ENCODE measurements around the gene MYO1E. TPM values are rescaled to one million over a fixed set of nuclear protein-coding genes. Genes with fewer than 3 reads are reported as not detected.

The MYO1E gene
- total RNA-seq, 1 donor from 2014 or later = 190 TPM

DNA sequence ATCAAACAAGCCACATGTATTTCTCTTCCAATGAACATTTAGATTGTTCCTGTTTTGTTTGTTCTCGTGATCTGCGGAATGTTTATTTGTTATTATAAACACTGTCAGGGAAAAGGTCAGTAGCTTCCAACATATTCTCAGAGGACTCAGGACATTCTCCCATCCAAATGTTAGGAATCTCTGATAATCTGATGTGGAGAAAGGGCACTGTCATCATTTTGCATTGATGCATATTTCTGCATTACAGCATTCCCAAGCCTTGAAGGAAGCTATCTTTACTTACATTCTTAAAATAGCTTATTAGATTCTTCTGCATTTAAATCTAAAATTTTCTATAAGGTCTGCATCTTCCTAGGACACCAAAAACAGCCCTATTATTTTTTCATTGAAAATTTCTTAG, 10.3 kb downstream of the MYO1E start:
- Histone ChIP-seq H3K4me3 (ENCODE audit: low read depth, low read length) (no peak overlapping the region), H3K27me3 (ENCODE audit: control insufficient read depth, insufficient read depth, low read length) (no peaks in the 10 kb centered on the region), H3K36me3 (ENCODE audit: control insufficient read depth, insufficient read depth, low read length) (no peaks in the 10 kb centered on the region)
- DNase-seq (ENCODE audit: low read depth) = no peak
- no peak for TF ChIP-seq CTCF (IDR thresholded peaks at IDR 0.05; ENCODE audit: insufficient read depth, low read length, poor library complexity, severe bottlenecking)

- Histone ChIP-seq H3K27me3 (ENCODE audit: control insufficient read depth, insufficient read depth, low read length) (no peaks in the 10 kb centered on the region), H3K4me3 (ENCODE audit: low read depth, low read length) (no peak overlapping the region), H3K36me3 (ENCODE audit: control insufficient read depth, insufficient read depth, low read length) (no peaks in the 10 kb centered on the region)
- DNase-seq (ENCODE audit: low read depth) = no peak
- no peak for TF ChIP-seq CTCF (IDR thresholded peaks at IDR 0.05; ENCODE audit: insufficient read depth, low read length, poor library complexity, severe bottlenecking)
Observed at GRCh38 chr15:59360896-59361295, 11.8 kb downstream of the MYO1E start.

DNA sequence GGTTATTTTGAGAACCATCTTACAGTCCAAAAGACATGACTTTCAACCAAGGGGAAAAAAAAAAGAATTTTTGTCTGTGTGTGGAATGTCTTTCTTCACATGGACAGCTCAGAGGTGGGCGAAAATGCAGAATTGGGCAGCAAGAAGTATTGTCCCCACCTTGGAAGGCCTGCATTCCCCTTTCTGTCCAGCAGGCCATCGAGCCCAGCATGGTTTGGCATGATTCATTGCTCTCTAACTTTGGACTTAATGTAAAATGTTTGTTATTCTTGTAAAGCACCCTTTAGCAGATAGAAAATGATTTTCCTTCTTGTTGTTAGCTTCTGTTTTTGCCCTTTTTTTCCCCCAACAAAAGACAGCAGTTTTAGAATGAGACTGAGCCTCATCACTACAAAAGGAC, 12.4 kb downstream of the MYO1E start:
- H3K4me3 ChIP-seq (ENCODE audit: low read depth, low read length) = no peak overlapping the region
- no peaks in the 10 kb centered on the region for H3K27me3 ChIP-seq (ENCODE audit: control insufficient read depth, insufficient read depth, low read length)
- TF ChIP-seq CTCF (IDR thresholded peaks at IDR 0.05; ENCODE audit: insufficient read depth, low read length, poor library complexity, severe bottlenecking) = peak; percentile 28
- no peaks in the 10 kb centered on the region for H3K36me3 ChIP-seq (ENCODE audit: control insufficient read depth, insufficient read depth, low read length)
- DNase-seq (ENCODE audit: low read depth) = no peak

- TF ChIP-seq CTCF (IDR thresholded peaks at IDR 0.05; ENCODE audit: insufficient read depth, low read length, poor library complexity, severe bottlenecking) = no peak
- H3K36me3 ChIP-seq (ENCODE audit: control insufficient read depth, insufficient read depth, low read length) = no peaks in the 10 kb centered on the region
- H3K4me3 ChIP-seq (ENCODE audit: low read depth, low read length) = no peak overlapping the region
- DNase-seq (ENCODE audit: low read depth) = no peak
- H3K27me3 ChIP-seq (ENCODE audit: control insufficient read depth, insufficient read depth, low read length) = no peaks in the 10 kb centered on the region
Observed at GRCh38 chr15:59355730-59356129, 16.9 kb downstream of the MYO1E start.

DNA sequence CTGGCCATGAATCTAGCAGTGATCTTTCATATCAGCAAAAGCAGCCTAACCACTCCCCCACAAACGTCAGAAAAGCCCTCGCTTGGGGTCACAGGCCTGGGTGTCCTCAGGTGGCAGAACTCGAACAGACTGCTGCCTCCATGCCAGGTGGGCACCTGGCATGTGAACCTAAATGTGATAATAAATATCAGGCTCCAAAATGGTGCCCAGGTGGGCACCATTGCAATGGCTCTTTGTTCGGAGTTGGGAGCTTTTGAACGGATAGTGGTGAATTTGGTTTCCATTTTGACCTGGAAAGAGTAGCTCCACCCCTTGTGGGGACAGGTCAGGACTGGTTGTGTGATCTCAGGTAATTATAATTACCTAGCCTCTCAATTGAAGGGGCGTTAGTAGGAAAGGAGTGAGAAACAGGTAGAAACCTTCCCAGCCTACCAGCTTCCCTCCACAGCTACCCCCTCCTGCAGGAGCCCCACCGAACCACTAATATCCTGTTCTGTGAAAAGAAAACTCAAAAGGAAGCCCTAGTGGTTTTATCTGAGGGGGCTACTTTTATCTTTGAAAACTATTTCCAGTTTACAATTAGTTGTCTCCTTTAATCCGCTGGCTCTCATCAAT, 18.1 kb downstream of the MYO1E start:
- no peak for DNase-seq (ENCODE audit: low read depth)
- Histone ChIP-seq H3K4me3 (ENCODE audit: low read depth, low read length) (no peak overlapping the region), H3K36me3 (ENCODE audit: control insufficient read depth, insufficient read depth, low read length) (no peaks in the 10 kb centered on the region), H3K27me3 (ENCODE audit: control insufficient read depth, insufficient read depth, low read length) (no peaks in the 10 kb centered on the region)
- TF ChIP-seq CTCF (IDR thresholded peaks at IDR 0.05; ENCODE audit: insufficient read depth, low read length, poor library complexity, severe bottlenecking) = no peak

DNA sequence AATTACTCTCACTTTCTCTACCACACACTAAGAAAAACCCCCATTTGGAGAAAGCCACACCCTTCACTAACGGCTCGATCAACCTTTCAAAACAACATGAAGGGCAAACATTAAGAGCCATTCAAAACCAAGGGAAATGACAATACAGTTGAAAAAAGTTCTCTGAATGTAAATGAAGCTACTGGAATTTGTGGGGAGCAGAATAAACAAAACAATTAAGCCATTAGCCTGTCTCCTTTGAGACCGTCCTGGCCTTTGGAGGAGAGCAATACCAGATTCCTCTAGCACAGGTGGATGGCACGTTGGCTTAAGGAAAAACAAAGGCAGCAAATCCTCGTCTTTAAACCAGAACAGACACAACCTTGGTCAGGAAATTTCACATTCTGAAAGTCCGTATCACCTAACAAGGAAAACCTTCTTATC, 18.7 kb downstream of the MYO1E start:
- no peak for DNase-seq (ENCODE audit: low read depth)
- no peak overlapping the region for H3K4me3 ChIP-seq (ENCODE audit: low read depth, low read length)
- H3K27me3 ChIP-seq (ENCODE audit: control insufficient read depth, insufficient read depth, low read length) = no peaks in the 10 kb centered on the region
- no peaks in the 10 kb centered on the region for H3K36me3 ChIP-seq (ENCODE audit: control insufficient read depth, insufficient read depth, low read length)
- TF ChIP-seq CTCF (IDR thresholded peaks at IDR 0.05; ENCODE audit: insufficient read depth, low read length, poor library complexity, severe bottlenecking) = no peak
